ENCODE results near the gene EPHA3. TPM values are rescaled to one million over a fixed set of nuclear protein-coding genes. Genes with fewer than 3 reads are reported as not detected.

Gene EPHA3
- total RNA-seq, 4 donors from 2014 or later: 0.85 to 1.4 (median 0.96) TPM

DNA sequence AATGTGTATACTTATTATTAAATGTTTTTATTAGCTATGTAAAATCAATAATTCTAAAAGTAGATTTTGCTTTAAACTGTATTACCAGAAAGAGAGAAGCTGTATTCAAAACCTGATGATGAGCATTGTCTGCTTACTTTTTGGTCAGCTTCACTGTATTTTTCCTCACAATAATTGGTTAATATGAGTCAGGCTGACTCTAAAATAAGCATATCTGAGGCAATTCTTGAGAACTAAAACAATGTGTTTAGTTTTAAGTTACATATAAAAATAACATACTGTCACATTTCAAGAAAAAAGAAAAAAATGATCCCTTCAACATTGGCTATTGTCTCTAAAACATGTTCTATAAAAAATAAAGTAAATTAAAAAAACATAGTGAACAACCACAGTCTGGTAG, 66.1 kb downstream of the EPHA3 start:
- H3K27ac ChIP-seq: no peak overlapping the region
- H3K27me3 ChIP-seq: no peaks in the 10 kb centered on the region
- no peaks in the 10 kb centered on the region for H3K36me3 ChIP-seq
- no peak for DNase-seq (ENCODE audit: low spot score in 2 of 2)
- no peak for TF ChIP-seq POLR2A (IDR thresholded peaks at IDR 0.05)
- TF ChIP-seq, protein P1, sequence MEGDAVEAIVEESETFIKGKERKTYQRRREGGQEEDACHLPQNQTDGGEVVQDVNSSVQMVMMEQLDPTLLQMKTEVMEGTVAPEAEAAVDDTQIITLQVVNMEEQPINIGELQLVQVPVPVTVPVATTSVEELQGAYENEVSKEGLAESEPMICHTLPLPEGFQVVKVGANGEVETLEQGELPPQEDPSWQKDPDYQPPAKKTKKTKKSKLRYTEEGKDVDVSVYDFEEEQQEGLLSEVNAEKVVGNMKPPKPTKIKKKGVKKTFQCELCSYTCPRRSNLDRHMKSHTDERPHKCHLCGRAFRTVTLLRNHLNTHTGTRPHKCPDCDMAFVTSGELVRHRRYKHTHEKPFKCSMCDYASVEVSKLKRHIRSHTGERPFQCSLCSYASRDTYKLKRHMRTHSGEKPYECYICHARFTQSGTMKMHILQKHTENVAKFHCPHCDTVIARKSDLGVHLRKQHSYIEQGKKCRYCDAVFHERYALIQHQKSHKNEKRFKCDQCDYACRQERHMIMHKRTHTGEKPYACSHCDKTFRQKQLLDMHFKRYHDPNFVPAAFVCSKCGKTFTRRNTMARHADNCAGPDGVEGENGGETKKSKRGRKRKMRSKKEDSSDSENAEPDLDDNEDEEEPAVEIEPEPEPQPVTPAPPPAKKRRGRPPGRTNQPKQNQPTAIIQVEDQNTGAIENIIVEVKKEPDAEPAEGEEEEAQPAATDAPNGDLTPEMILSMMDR (IDR thresholded peaks at IDR 0.05): no peak
- no peak for TF ChIP-seq EP300 (IDR thresholded peaks at IDR 0.05)
- no peak for TF ChIP-seq POLR2AphosphoS5 (IDR thresholded peaks at IDR 0.05)
- no peaks in the 10 kb centered on the region for H3K9me3 ChIP-seq
- no peaks in the 10 kb centered on the region for H3K4me1 ChIP-seq
- no peak overlapping the region for H3K4me3 ChIP-seq

DNA sequence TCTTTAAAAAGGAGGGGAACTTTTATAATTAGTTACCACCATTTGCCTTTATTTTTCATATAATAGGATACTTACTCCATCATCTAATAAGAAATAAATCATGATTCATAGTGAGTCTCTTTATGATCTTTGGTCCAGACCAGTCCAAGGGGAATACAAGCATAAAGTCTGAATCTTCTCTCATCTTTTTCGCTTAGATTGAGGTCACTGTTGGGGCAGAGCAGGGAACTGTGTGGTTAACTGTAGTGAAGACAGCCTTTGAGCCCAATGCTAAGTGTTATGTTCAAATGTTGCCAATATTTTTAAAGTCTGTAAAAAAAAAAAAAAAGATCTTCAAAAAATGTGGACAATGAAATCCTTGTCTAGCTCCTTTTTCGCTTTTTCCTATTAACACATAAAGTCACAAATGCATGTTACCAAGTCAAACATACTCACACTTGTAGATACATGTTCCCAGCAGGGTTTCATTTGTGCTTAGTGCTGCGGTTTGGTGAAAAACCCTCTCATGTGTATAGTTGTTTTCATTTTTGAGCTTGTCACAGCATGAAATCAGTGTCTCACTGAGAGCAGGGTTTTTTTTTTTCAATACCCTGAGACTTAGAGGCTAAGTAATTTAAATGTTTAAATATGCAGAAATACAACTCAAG, 72.1 kb downstream of the EPHA3 start:
- TF ChIP-seq POLR2A (IDR thresholded peaks at IDR 0.05): no peak
- TF ChIP-seq EP300 (IDR thresholded peaks at IDR 0.05): no peak
- TF ChIP-seq, protein P1 (IDR thresholded peaks at IDR 0.05): no peak
- no peak for TF ChIP-seq POLR2AphosphoS5 (IDR thresholded peaks at IDR 0.05)
- H3K27me3 ChIP-seq: no peaks in the 10 kb centered on the region
- no peak overlapping the region for H3K4me3 ChIP-seq
- DNase-seq (ENCODE audit: low spot score in 2 of 2): no peak
- H3K36me3 ChIP-seq: no peaks in the 10 kb centered on the region
- peaks cover 14% of the 10 kb centered on the region for H3K4me1 ChIP-seq
- no peak overlapping the region for H3K27ac ChIP-seq
- H3K9me3 ChIP-seq: no peaks in the 10 kb centered on the region
- WGBS: 30% methylated on average over 3 of the region's 3 CpGs

DNA sequence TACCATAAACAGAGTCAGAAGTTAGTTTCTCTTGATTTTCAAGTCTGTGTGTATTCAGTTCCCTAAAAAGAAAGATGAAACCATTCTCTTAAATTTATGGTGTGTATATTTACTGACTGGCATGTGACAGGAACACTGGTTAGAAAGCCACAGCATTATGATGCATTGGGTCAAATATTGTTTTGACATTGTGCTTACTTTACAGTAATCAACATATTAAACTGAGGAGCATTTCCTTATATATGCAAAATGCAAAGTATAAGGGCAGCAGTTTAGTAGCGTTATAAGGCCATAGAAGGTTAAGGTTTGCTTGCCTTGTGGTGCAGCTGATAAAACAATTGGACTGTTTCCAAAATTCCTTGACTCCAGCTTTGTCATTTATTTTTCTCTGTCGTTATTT, 72.9 kb downstream of the EPHA3 start:
- Histone ChIP-seq H3K4me3 (no peak overlapping the region), H3K27ac (no peak overlapping the region), H3K9me3 (no peaks in the 10 kb centered on the region), H3K36me3 (no peaks in the 10 kb centered on the region), H3K27me3 (no peaks in the 10 kb centered on the region), H3K4me1 (peaks cover 14% of the 10 kb centered on the region)
- TF ChIP-seq POLR2A (IDR thresholded peaks at IDR 0.05) (no peak), POLR2AphosphoS5 (IDR thresholded peaks at IDR 0.05) (no peak), EP300 (IDR thresholded peaks at IDR 0.05) (no peak)
- TF ChIP-seq, protein P1 (IDR thresholded peaks at IDR 0.05): no peak
- 30% methylated on average over 2 of the region's 2 CpGs for WGBS
- no peak for DNase-seq (ENCODE audit: low spot score in 2 of 2)

GRCh38 chr3:89182056-89182455, 74.6 kb downstream of the EPHA3 start:
- Histone ChIP-seq H3K36me3 (no peaks in the 10 kb centered on the region), H3K9me3 (no peaks in the 10 kb centered on the region), H3K4me3 (no peak overlapping the region), H3K27me3 (no peaks in the 10 kb centered on the region), H3K27ac (no peak overlapping the region), H3K4me1 (peaks cover 14% of the 10 kb centered on the region)
- no peak for DNase-seq (ENCODE audit: low spot score in 2 of 2)
- TF ChIP-seq, protein P1 (IDR thresholded peaks at IDR 0.05): no peak
- TF ChIP-seq POLR2AphosphoS5 (IDR thresholded peaks at IDR 0.05): no peak
- 91% methylated on average over 1 of the region's 1 CpG for WGBS

DNA sequence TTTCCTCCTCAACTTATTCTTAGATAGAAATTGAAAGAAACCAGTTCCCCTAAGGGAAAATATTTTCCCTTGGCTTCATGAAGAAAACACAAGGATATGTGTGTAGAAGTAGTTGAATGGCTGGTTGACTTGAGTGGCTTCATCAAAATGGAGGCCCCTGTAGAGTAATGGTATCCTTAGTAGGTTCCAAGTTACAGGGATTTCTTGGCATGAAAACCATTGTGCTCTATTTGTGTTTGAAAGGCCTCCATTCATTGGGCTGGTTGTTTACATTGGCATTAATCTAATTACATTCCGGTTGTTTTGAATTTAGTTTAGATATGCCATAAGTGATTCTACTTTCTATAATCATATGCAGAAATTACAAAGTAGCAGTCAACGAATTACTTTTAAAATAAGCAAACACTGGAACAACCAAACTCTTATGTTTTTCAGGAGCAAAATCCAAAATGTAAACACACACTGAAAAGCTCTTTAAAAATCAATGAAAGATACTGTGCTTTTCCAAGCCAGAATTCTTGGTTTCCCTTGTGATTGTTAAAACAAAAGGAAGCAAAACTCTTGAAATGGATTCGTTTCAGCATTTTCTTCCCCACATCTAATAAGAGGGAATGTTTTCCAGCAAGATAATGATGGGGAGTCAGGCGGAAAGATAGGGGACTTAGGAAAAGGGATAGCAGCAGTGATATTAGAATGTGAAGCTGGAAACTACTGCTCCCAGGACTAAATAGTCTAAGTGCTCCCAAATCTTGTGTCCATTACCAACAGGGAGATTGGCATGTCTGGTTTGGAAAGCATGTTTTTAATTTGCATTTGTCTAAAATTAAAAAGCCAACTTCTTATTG, 77.0 kb downstream of the EPHA3 start:
- Histone ChIP-seq H3K36me3 (no peaks in the 10 kb centered on the region), H3K4me1 (peaks cover 10% of the 10 kb centered on the region), H3K27ac (no peak overlapping the region), H3K4me3 (no peak overlapping the region), H3K27me3 (no peaks in the 10 kb centered on the region), H3K9me3 (no peaks in the 10 kb centered on the region)
- TF ChIP-seq POLR2A (IDR thresholded peaks at IDR 0.05) (no peak), POLR2AphosphoS5 (IDR thresholded peaks at IDR 0.05) (no peak), EP300 (IDR thresholded peaks at IDR 0.05) (no peak)
- TF ChIP-seq, protein P1 (IDR thresholded peaks at IDR 0.05): no peak
- DNase-seq (ENCODE audit: low spot score in 2 of 2): no peak
- 56% methylated on average over 4 of the region's 4 CpGs for WGBS

Data from suprapubic skin (tissue), 4 donors.